ENCODE results near the gene LRP2BP. TPM values are rescaled to one million over a fixed set of nuclear protein-coding genes. Genes with fewer than 3 reads are reported as not detected.
"Not testable (repeated sequence)": the region's sequence is repeated elsewhere in the genome, so short reads cannot be mapped to it uniquely, and the experiment has no call there.

The LRP2BP gene
- total RNA-seq, 1 experiment from 2014 or later: 0.43 TPM

- no peak for DNase-seq
- Histone ChIP-seq H3K36me3 (no peaks in the 10 kb centered on the region), H3K27me3 (no peaks in the 10 kb centered on the region), H3K9me3 (no peaks in the 10 kb centered on the region), H3K4me3 (no peak overlapping the region)
Observed at GRCh38 chr4:185352202-185352601, 43.5 kb downstream of the LRP2BP start.

GRCh38 chr4:185351691-185352090 is 44.0 kb downstream of the LRP2BP start:
- H3K4me3 ChIP-seq: no peak overlapping the region
- H3K9me3 ChIP-seq: no peaks in the 10 kb centered on the region
- no peaks in the 10 kb centered on the region for H3K27me3 ChIP-seq
- DNase-seq: no peak
- no peaks in the 10 kb centered on the region for H3K36me3 ChIP-seq

DNA sequence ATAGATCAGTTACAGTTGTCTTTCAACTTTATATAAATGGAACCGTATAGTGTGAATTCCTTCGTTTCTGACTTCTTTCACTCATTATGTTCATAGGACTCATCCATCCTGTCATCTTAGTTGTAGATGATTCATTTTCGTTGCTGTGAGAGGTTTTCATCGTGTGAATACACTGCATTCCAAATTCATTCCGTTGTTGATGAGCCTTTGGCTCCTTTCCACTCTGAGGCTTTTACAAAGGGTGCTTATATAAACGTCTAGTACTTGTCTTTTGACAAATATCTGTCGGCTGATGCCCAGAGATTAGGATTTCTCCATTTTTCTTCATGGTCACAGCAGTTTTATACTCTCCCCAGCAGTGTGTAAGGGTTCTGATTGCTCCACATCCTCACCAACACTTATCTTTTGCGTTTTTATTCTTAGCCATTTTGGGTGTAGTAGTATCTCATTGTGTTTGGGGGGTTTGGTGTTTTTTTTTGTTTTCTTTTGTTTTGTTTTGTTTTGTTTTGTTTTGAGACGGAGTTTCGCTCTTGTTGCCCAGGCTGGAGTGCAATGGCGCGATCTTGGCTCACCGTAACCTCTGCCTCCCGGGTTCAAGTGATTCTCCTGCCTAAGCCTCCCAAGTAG is 48.6 kb downstream of the LRP2BP start:
- H3K4me3 ChIP-seq: no peak overlapping the region
- no peak for DNase-seq

DNA sequence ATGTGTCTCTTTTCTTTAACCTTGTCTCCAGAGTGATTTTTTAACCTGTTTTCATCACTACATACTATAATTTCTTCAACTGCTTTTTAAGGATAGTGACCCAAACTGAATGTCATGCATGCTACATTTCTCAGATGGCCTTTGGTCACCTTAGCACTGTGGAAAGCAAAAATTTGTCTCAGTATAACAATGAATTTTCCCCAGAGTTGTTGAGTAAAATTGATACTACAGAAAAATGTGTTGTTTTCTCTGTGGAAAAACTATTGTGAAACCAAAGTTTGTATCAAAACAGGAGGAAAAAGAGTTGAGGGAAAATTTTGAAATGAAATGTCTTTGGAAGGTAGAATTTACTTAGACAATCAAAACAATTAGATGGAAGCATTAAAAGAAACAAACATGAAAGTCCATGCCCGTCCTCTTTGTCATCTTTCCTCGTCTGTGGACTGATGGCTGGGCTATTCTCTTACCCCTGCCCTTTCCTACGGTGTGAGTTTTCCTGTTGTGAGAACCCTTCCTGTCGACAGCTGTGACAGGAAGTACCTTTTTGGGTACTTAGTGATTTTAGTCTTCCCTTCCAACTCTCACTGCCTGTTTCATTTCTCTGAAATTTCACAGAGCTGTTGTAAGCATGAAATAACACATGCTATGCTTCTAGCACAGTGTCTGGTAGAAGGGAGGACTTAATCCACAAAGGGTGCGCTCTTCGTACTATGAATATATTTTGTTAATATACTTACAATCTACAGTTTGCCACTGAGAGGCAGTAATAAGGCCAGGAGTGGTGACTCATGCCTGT is 50.8 kb downstream of the LRP2BP start:
- no peaks in the 10 kb centered on the region for H3K9me3 ChIP-seq
- H3K4me3 ChIP-seq: no peak overlapping the region
- peak; percentile 2 for DNase-seq
- H3K27me3 ChIP-seq: no peaks in the 10 kb centered on the region
- no peaks in the 10 kb centered on the region for H3K36me3 ChIP-seq

More for the DNA sequence above, 48.6 kb downstream of the LRP2BP start:
- Histone ChIP-seq H3K36me3 (no peaks in the 10 kb centered on the region), H3K9me3 (no peaks in the 10 kb centered on the region), H3K27me3 (no peaks in the 10 kb centered on the region)

GRCh38 chr4:185343726-185344581 is 51.8 kb downstream of the LRP2BP start:
- no peaks in the 10 kb centered on the region for H3K9me3 ChIP-seq
- H3K4me3 ChIP-seq: no peak overlapping the region
- no peaks in the 10 kb centered on the region for H3K36me3 ChIP-seq
- no peaks in the 10 kb centered on the region for H3K27me3 ChIP-seq
- peak; percentile 10 for DNase-seq

GRCh38 chr4:185341841-185342240 is 53.9 kb downstream of the LRP2BP start:
- Histone ChIP-seq H3K4me3 (no peak overlapping the region), H3K9me3 (peaks cover 3% of the 10 kb centered on the region; the same call in 1 of the 2 replicates), H3K36me3 (no peaks in the 10 kb centered on the region), H3K27me3 (no peaks in the 10 kb centered on the region)
- DNase-seq: no peak

GRCh38 chr4:185341377-185341776 is 54.3 kb downstream of the LRP2BP start:
- Histone ChIP-seq H3K4me3 (no peak overlapping the region), H3K36me3 (no peaks in the 10 kb centered on the region), H3K9me3 (peaks cover 3% of the 10 kb centered on the region; the same call in 1 of the 2 replicates), H3K27me3 (no peaks in the 10 kb centered on the region)
- no peak for DNase-seq

GRCh38 chr4:185339941-185340340 is 55.8 kb downstream of the LRP2BP start:
- Histone ChIP-seq H3K27me3 (no peaks in the 10 kb centered on the region), H3K9me3 (peaks cover 3% of the 10 kb centered on the region; the same call in 1 of the 2 replicates), H3K36me3 (no peaks in the 10 kb centered on the region), H3K4me3 (no peak overlapping the region)
- DNase-seq: no peak

GRCh38 chr4:185335579-185335978 is 60.1 kb downstream of the LRP2BP start:
- no peak overlapping the region for H3K4me3 ChIP-seq
- H3K27me3 ChIP-seq: no peaks in the 10 kb centered on the region
- no peak for DNase-seq
- peaks cover 3% of the 10 kb centered on the region; the same call in 1 of the 2 replicates for H3K9me3 ChIP-seq
- no peaks in the 10 kb centered on the region for H3K36me3 ChIP-seq

GRCh38 chr4:185334326-185334725 is 61.4 kb downstream of the LRP2BP start:
- DNase-seq: no peak
- H3K9me3 ChIP-seq: peaks cover 3% of the 10 kb centered on the region; the same call in 1 of the 2 replicates
- no peaks in the 10 kb centered on the region for H3K36me3 ChIP-seq

DNA sequence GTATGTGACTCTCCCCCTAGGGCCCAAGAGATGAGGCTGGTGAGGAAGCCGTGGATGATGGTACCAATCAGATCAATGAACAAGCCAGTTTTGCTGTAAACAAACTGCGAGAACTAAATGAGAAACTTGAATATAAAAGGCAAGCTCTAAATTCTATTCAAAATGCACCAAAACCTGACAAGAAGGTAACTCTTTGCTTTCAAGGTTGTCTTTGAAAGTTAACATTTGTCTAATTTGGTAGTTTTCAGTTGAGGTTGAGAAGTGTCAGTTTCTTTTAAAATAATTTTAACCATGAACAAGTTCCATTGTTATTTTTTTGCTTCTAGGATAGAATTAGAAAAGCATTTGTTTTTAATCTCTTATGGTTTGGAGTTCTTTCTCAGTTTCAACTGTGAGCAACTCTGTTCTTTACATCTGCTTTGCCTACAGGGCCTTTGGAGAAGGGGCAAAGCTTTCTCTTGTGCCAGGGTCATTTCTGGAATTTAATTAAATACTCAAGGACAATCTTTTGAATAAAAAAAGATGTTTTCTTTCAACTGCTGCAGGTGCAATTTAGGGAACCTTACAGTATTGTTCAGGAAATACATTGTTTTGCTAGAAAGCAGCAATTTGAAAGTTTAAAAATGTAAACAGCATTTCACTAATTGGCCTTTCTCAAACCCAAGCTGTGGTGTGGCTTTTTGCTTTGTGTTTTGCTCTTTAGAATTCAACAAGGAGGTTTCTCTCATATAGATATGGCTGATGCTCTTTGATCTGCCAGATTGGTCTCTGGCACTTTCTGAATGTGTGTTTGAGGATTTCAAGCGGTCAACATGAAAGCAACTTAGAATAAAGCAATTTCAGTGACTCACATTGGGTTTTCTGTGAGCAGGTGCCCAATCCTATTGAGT is 62.9 kb downstream of the LRP2BP start:
- no peaks in the 10 kb centered on the region for H3K36me3 ChIP-seq
- H3K4me3 ChIP-seq: no peak overlapping the region
- no peak for DNase-seq
- no peaks in the 10 kb centered on the region for H3K27me3 ChIP-seq
- no peaks in the 10 kb centered on the region for H3K9me3 ChIP-seq

More at GRCh38 chr4:185334326-185334725, 61.4 kb downstream of the LRP2BP start:
- H3K4me3 ChIP-seq: no peak overlapping the region
- H3K27me3 ChIP-seq: no peaks in the 10 kb centered on the region

GRCh38 chr4:185329879-185330510 is 65.7 kb downstream of the LRP2BP start:
- not testable (repeated sequence) for H3K4me3 ChIP-seq, DNase-seq, H3K27me3 ChIP-seq, H3K36me3 ChIP-seq, H3K9me3 ChIP-seq

GRCh38 chr4:185328586-185328985 is 67.1 kb downstream of the LRP2BP start:
- Histone ChIP-seq H3K36me3 (no peaks in the 10 kb centered on the region), H3K9me3 (no peaks in the 10 kb centered on the region), H3K27me3 (no peaks in the 10 kb centered on the region), H3K4me3 (no peak overlapping the region)
- no peak for DNase-seq

DNA sequence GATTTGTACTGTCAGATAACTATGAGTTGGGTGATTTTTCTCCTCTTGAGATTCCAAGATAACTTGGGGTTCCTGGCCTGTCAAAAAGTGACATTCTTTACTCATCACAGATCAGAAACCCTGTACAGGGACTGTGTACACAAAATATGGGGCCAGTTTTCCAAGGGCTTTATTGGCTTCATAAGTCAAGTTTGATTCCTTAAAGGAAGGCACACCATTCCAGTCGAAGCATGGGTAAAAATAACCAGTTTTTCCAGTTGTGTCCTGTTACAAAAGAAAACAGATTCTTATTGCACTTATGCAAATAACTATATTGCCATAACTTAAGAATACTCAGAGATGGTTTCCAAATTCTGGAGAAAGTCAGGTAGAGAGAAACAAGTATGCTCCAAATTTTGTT is 70.0 kb downstream of the LRP2BP start:
- not testable (repeated sequence) for H3K36me3 ChIP-seq, H3K27me3 ChIP-seq, H3K9me3 ChIP-seq, H3K4me3 ChIP-seq, DNase-seq

DNA sequence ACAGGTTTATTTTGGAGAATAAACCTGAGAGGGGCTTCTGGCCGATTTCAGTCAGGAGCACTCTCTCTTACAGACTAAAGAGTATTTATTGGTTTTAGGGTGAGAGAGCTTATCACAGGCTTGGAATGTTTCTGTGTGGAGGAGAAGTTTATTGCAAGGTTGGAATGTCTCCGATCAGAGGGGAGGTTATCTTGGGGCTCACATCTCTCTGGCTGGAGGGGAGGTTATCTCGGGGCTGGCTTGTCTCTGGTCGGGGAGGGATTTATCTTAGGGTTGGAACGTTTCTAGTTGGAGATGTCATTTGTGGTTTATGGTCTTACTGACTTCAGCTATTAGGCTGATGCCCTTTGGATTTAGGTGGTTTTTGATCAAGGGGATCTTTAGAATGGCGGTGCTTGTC is 71.4 kb downstream of the LRP2BP start:
- not testable (repeated sequence) for H3K4me3 ChIP-seq, H3K9me3 ChIP-seq, H3K36me3 ChIP-seq, H3K27me3 ChIP-seq, DNase-seq

DNA sequence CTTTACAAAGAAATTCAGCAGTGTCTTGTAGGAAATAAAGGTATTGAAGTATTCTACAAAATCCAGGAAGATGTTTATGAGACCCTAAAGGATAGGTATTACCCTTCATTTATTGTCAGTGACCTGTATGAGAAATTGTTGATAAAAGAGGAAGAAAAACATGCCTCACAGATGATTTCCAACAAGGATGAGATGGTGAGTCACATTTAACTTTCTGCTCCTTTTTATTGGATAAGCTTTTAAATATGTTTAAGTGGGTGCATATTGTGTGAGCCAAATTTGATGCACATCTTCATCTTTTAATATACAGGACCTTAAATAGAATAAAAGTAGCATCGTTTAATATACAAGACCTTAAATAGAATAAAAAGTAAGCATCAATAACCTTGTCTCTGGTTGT is 72.1 kb downstream of the LRP2BP start:
- H3K36me3 ChIP-seq: no peaks in the 10 kb centered on the region

More for the DNA sequence above, 72.1 kb downstream of the LRP2BP start:
- Histone ChIP-seq H3K27me3 (no peaks in the 10 kb centered on the region), H3K4me3 (no peak overlapping the region), H3K9me3 (no peaks in the 10 kb centered on the region)
- DNase-seq: no peak
